Pons (tissue), 1 donor: ENCODE measurements around the gene GSG1.

Experiments
- DNase-seq: peaks from one replicate; pipeline ENCODE4 v3.0.0-alpha.2; 2016; ENCODE audit warnings: low spot score

Gene GSG1

DNA sequence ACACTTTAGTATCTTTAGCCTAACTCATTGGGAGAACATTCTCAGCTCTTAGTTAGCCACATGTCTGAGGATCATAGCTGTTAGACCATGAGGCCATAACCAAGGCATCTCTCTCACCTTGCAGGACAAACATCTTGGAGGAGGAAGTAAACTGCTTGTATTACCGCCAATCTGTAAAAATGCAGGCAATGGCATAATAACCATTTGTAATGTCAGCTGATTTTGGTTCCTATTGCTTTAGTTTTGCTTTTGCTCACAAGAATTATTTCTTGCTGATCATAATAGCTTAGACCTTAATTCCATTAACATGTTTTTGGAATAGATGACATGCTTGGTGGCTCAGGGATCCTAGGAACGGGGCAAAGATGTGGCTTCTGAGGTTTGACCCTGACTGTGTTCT, 16.4 kb upstream of the GSG1 start:
- no peak for DNase-seq

DNA sequence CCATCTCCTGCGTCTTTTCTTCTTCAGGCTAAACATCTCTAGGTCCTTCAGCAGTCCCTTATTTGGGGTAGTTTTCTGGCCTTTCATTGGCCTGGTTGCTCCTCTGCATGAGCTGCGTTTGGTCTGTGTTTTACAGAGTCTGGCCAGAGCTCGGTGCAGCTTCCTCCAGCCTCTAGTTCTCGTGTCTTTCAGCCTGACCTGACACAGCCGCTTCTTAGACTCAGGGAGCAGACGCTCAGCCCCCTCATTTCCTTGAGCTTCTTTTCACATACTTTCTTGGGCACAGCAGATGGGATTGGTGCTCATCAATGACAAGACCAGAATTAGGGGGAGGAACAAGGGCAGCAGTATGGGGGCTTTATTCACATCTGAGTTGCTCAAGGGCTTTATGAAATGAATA, 13.6 kb upstream of the GSG1 start:
- no peak for DNase-seq

DNA sequence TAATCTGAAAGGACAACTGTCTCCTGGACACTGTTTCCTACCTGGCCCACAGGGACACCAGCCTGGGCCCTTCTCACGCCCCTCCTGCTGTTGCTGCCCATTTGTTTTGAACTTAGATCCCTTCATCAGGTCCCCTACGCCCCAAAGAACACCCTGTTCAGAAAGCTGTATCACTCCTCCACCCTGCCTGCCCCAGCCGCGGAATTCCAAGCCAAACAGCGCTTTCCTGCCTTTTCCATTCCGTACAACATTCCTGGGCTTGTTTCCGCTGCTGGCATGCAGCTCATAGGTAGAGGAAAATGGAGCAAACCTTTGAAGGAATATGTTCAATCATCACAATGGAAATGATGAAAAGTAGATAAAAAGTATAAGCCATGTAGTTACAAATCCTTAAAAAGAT, 12.8 kb upstream of the GSG1 start:
- no peak for DNase-seq

DNA sequence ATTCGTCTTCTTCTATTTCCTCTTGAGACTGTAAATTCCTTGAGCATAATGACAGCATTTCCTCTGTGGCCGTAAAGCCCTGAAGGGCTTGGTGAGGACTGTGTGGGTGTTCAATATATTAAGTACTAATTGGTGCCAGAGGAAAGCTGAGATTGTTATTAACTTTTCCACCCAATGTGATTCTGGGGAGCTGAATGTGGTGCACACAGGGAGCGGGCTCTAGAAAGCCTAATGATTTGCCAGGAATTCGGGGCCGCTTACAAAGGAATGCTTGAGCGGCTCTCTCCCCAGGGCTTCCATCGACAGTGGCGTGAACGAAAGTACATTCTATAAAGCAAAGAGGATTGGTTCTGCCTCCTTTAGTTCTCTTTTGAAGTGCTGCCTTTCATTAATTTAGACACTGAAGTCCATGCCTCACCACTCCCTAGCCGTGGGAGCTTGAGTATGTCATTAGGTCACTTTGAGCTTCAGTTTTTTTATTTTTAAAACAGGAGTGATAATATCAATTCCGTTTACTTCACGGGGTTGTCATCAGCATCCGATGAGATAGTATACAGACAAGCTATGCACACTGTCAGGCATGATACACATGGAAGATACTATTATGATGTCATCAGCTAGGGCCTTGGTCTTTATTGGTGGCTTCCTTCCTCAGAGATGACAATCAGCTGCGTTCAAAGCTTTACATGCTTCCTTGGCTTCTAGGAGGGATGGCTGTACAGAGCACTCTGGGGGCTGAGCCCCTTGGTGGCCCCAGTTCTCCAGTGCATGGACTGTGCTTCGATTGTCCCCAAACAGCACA, 11.0 kb upstream of the GSG1 start:
- DNase-seq: no peak

DNA sequence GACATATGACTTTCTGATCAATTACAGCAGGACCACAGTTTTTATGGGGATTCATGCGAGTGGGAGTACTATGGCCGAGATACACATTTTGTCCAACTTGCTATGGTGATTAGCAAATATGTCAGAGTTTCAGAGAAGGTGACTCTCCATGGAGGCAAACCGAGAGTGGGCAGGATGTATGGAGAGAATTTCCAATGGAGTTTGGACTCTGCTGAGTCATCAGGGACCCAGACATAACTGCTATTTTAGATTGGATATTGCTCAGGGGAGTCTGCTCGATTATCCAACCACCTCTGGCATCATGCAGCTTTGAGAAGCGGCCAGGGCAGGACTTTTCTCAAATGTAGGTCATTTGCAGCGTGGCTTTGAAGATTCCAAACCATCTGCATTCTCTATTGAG, 9.5 kb upstream of the GSG1 start:
- no peak for DNase-seq

DNA sequence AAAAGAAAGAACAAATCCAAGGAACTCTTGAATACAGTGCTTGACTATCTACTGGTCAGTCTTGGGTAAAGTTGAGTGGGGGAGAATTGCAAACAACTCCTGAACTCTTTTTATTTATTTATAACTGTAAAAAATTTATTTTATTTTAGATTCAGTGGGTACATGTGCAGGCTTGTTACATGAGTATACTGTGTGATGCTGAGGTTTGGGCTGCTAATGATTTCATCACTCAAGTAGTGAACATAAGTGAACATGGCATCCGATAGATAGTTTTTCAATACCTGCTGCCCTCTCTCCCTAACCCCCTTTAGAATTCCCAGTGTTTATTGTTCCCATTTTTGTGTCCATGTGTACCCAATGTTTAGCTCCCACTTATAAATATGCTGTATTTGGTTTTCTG, 3.2 kb upstream of the GSG1 start:
- no peak for DNase-seq

DNA sequence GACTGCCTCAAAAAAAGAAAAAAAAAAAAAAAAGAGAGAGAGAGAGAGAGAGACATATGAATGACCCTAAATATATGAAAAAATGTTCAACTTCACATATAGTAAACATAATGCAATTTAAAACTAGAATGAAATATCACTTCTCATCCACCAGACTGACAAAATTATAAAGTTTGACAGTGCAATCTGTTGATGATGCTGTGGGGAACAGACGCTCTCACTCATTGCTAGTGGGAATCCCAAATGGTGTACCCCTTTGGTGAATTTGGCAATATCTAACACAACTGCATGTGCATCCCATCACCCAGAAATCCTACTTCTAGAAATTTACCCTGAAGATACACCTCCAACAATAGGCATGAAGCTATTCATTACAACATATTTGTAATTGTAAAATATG, 2.3 kb upstream of the GSG1 start:
- DNase-seq: no peak

DNA sequence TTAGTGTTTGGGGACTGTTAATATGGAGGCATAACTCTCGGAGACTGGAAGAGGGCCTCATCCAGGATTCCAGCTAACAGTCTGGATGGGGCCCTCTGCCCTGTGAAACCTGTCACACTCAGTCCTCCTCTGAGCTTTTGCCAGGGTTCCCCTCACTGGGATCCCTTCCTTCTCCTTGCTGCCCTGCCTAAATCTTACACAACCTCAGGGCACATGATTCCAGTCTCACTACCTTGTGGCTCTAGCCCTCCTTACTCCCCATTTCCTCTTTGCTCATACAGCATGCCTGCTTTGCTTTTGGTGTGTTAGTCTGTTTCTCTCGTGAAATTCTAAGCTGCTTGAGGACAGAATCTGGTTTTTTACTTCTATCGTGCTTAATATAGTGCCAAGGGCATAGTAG, 942 bp upstream of the GSG1 start:
- DNase-seq: peak; percentile 36

DNA sequence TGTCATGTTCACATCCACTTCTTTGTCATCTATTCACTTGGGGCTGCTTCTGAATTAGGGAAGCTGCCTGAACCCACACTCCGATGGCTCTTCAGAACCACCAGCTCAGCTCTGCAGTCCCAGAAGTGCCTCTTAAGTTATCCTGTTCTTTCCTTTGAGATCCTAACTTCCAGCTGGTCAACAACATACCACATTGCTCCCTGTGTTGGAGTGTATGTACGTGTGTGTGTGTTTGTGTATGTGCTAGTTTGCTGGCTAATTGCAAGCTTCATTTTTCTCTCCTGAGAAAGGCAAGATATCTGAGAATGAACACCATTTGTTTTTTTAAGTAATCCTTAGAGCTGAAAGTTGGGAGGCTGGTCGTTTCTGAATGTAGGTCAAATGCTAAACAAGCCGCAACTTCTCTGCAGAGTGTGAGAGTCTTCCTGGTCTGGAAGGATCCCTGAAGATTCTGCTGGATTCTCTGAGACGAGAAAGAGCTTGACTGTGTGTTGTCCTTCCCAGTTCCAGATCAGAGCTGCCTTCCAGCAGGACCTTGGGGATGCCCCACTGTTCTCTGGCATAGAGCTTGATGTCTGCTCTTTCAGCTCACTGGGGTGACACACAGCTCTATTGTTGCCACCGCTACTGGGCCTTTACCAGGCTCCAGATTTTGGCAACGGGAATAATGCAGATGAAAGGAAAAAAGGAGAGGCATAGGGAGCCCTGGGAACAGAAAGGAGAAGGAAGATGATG, 839 bp downstream of the GSG1 start:
- peak; percentile 92 for DNase-seq

DNA sequence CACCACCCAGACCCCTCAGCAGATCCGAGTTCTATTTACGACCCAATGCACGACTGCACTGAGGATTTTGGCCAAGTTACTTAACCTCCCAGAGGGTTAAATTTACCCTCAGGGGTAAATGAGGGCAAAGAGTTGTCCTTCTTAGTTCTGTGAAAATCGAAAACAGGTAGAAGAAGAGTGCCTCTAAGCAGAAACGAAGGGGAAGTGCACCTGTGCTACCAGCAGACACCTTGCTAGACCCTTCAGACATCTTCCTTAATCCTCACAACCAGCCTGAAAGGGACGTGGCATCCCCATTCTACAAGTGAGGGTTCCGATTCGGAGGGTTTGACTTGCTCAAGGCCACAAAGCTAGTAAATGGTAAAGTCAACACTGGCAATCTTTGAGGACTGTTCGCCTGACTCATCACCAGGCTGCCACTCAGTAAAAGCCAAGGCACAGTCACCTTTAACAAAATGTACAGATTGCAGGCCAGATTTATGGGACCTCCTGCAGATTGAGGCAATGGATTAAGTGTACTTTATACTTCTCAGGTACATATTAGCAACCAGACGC, 1.6 kb downstream of the GSG1 start:
- DNase-seq: peak; percentile 49

DNA sequence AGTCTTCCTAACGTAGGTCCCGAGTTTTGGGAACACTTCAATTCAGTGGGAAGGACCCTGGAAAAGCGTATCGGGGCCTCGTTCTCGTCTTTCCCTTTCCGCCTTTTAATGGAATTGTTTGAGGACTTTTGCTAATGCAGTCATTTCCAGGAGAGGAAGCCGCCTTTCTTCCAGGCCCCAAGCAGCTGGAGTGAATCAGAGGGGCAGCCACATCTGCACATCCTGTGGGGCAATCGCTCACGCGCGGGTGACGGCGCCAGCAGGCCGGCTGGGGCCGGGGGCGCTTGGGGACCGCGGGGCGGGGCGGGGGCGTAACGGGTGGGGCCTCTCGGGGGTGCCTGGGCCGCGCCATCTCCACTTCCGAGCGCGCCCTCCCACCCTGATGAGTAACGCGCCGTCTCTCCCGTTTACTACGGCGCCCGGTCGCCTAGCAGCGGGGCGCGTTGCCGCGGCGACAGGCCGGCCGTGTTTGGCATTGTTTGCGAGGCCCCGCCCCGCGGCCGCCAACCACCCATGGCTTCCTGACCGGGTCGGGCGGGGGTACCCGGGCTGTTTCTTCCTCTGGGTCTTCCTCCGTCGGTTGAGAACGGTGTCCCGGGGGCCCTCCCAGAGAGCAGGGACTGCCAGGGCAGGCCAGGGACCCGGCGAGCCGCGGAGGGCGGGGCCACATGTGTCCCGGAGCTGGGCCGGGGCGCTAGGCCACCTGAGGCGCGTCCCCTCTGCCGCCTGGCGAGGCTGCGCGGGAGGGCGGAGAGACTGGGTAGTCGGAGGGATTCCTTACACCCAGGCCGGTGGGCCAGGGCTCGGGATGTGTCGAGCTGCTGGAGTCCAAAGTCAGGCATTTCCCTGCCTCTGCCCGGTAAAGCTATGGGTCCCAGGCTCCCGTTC, 2.3 kb downstream of the GSG1 start:
- peak; percentile 68 for DNase-seq

DNA sequence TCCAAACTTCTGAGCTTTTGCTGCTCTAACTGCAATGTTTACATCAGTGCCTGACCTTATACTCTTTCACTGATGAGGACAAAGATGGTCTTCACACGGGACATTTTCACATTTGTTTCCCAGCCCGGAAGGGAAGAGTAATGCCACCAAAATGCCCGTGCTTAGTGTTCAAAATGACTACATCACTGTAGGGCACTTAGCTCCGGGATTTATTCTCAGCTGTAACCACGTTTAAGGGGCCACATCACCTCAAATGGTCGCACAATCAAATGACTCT, 2.9 kb downstream of the GSG1 start:
- DNase-seq: no peak

DNA sequence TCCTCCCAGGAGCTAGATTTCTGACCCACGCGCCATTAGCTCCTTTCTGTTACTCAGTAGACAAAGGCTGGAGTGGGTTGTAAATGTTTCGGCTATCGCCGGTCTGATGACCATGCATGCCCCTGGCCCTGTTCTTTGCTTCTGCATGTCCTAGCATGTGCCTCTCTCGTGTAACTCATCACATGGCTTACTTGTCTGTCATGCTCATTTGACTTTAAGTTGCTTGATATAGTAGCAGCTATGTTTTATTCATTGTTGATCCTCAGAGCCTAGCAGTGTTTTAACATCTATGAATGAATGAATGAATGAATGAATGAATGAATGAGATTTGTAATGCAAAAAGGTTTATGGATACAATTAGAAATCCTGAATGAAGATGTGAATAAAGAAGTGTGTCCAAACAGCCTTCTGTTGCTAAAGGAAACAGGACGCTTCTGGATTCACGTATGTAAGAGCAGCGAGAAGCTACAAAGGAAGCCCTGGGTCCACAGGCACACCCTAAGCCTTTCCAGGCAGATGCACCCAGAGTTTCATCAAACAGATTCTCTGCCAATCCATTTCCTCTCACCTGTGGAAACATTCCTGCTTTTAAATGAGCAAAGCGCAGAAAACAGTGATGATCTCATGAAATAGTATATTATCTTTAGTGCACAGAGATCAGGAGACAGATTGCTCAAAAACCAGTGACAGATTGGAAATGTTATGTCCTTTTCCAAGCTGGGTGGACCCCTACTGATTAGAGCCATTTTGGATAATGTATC, 3.4 kb downstream of the GSG1 start:
- DNase-seq: peak; percentile 19

DNA sequence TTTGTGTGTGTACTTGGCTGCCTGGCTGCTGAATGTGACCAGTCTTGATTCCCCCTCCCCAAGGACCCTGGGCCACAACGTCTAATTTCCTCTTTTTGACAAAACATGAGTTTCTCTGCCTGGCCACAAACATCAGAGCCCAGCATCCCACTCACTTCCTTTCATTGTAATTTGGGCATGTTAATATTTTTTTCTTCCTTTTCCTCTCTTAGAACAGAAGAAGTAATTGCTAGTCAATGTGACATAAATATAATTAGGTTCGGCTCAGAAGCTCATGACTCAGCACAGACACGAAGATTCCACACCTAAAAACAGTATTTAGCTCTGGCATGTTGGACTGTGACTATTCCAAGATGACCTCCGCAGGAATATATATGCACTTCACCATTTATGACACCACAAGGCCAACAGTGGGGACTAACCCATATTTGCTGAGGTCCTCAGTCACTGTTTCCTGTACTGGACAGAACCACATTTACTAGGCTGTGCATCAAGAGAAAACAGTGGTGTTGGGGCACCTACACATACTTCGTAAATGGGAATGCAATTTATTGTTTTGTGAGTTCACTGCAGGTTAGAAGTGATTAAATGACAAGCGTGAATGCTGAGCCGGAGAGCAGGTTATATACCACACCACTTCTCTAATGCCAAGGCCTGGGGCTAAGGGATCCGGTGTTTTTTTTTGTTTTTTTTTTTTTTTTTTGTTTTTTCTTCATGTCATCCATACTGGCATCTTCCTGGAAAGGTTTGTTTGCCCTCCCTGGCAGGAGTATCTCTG, 4.2 kb downstream of the GSG1 start:
- DNase-seq: peak; percentile 48

DNA sequence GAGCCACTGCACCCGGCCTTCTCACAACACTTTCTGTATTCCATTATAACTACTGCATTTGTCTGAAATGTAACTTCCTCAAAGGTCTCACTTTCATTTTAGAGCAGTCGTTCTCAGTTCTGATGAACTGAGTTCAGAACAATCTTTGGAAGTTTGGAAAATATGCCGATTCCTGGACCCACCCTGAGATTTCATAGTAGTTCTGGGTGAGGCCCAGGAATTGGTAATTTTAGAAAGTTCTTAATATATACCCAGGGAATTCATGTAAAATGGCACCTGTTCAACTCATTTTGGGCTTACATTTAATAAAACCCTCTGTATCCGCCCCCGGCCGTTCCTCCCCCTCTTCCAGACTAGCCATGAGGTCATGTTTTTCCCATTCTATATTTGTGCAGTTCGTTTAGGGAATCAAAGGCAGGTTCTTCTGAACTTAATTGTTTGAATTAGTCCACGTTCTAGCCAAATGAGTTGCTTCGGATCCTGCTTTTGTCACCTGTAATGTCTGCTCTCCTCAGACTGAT, 5.9 kb downstream of the GSG1 start:
- DNase-seq: peak; percentile 33

DNA sequence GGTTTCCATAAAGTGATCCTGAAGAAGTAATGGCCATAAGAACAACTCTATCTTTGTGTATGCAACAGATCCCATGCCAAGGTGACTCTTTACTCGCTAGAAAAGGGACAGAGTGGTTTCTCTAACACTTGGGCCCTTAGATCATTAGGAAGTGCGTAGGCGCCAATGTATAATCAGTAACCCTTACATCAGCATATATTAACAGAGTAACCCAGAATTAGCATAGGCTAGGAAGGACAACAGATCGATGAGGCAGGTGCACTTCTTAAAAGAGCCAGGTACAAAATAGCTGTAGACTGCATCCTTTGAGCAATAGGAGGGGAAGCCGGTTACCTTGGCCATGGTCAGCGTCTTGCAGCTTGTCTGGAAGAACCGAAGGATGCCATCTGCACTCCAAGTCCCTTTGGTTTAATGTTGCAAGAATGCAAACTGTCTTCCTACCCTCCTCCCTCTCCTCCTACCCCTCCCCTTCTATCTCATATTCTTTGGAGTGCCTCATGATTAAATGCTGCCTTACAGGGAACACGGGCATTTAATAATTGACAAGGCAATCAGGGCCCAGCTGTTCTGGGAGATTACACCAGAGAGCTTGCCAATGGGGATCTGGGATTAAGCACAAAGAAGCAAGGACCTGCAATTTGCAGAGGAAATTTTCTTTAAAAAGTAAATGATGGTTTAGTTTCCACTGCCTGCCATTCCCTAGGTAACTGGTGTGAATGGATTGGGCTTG, 8.0 kb downstream of the GSG1 start:
- DNase-seq: no peak

DNA sequence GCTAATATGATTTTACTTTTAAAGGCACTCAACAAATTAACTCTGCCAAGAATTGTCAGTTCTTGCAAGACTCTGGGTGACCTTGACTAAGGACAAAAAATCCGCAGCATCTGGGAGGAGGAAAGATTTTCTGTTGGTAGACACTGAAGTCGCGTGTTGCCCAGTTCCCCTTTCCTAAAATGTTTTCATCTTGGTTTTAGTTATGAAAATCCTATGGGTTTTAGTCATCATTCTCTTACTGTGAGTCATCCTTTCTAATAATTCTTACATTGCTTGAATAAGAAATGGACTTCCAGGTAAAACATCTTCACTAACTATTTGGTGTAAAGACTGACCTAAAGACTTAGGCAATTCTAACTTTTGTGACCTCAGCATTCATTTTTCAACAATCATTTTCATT, 9.1 kb downstream of the GSG1 start:
- DNase-seq: no peak

DNA sequence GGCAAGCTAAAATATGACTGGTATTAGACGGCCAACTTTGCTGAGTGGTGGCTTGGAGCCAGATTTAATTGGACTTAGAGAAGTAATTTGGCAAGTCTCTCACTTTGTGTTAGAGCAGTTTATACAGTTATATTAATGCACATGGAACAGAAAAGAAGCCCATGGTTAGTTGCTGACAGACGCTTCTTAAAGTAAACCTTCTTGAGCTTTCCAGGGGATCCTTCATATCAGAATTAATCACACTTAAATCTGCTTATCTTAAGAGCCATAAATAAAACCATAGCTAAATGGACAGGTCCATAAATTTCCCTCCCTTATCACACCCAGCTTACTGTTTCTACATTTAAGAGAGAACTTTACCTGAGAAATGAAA, 9.6 kb downstream of the GSG1 start:
- DNase-seq: no peak

DNA sequence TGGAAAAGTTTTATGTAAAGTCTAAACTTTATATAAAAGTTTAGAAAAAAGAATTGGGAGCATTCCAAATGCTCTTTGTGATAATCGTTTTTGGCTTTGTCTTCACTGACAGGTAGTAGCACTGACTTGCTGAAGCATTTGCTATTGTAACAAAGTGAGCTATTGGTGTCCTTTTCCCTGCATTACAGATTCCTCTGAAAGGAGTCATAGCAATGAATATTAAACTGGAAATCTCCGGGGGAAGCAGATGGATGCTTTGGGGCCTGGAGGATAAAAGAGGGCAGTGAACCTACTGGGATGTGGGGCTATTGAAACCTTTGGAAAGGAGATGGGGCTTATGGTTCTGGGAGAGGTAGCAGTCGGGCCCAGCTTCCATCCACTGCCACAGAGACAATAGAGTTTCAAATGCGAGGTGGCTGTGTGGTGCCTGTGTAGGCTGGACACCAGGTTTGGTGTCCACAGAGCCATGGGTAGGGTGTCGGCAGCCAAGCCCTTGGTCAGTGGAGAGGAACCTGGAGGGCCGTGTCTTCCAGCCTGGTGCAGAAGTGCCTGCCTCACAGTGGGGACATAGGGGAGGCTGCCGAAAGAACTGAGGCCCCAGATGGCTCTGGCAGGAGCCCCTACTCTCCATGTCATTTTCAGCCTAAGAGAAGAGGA, 10.1 kb downstream of the GSG1 start:
- DNase-seq: no peak

DNA sequence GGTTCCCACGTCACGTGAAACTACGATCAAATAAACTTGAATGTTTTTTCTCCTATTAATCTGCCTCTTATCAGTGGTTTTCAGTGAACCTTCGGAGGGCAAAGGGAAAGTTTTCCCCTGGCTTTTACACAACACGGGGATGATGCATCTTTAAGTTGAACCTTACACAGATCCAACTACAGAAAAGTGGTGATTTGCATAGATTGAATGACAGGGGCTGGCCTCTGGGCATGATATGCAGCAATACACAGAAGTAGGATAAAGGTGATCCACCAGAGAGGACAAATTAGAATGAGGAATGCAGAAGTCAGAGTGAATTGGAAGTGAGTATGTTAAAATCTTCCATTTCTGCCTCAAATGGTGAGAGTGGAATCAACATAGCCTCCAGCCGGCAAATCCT, 11.6 kb downstream of the GSG1 start:
- no peak for DNase-seq
